ENCODE measurements around the gene DIAPH1.

DNA sequence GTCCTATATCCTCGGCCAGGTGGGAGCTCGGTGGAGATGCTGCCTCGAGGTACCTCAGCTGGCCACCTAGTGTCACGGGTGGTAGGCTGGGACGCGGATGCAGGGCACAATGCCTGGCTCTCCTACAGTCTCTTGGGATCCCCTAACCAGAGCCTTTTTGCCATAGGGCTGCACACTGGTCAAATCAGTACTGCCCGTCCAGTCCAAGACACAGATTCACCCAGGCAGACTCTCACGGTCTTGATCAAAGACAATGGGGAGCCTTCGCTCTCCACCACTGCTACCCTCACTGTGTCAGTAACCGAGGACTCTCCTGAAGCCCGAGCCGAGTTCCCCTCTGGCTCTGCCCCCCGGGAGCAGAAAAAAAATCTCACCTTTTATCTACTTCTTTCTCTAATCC is 141.0 kb downstream of the DIAPH1 start:
- TF ChIP-seq, protein P1, sequence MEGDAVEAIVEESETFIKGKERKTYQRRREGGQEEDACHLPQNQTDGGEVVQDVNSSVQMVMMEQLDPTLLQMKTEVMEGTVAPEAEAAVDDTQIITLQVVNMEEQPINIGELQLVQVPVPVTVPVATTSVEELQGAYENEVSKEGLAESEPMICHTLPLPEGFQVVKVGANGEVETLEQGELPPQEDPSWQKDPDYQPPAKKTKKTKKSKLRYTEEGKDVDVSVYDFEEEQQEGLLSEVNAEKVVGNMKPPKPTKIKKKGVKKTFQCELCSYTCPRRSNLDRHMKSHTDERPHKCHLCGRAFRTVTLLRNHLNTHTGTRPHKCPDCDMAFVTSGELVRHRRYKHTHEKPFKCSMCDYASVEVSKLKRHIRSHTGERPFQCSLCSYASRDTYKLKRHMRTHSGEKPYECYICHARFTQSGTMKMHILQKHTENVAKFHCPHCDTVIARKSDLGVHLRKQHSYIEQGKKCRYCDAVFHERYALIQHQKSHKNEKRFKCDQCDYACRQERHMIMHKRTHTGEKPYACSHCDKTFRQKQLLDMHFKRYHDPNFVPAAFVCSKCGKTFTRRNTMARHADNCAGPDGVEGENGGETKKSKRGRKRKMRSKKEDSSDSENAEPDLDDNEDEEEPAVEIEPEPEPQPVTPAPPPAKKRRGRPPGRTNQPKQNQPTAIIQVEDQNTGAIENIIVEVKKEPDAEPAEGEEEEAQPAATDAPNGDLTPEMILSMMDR (IDR thresholded peaks at IDR 0.05) = no peak
- no peak for TF ChIP-seq POLR2A (IDR thresholded peaks at IDR 0.05)
